Kidney epithelial cell (primary cell): ENCODE data around the gene TPM4. TPM values are rescaled to one million over a fixed set of nuclear protein-coding genes. Genes with fewer than 3 reads are reported as not detected.

Experiments used
- DNase-seq: peaks from one replicate; pipeline ENCODE4 v3.0.0-alpha.2; 2010; ENCODE audit warnings: low read depth
- H3K27me3 ChIP-seq: 2 replicates; pipeline ENCODE4 v1.6.0; 2011; ENCODE audit warnings: low read length; ENCODE audit not compliant: control insufficient read depth, insufficient read depth
- H3K36me3 ChIP-seq: 2 replicates; pipeline ENCODE4 v1.5.1; 2011; ENCODE audit warnings: low read length; ENCODE audit not compliant: control insufficient read depth, insufficient read depth
- H3K4me3 ChIP-seq: 2 replicates; pipeline ENCODE4 v1.5.1; 2011; ENCODE audit warnings: low read depth, mild to moderate bottlenecking, control low read depth, low read length
- CTCF ChIP-seq: IDR thresholded peaks from 2 replicates; pipeline ENCODE4 v1.5.1; 2011; ENCODE audit warnings: mild to moderate bottlenecking, moderate library complexity, low read length, control low read depth, inconsistent platforms; ENCODE audit not compliant: insufficient read depth, poor library complexity, severe bottlenecking
- total RNA-seq: library from RNA; depleted of rRNA; stranded (reverse); fragments of >200 nt; gene quantifications from 2 replicates; pipeline ENCODE4 v1.2.3, GENCODE V29; 2015

TPM4 gene
- total RNA-seq, 1 donor from 2014 or later = 873 TPM

- no peaks in the 10 kb centered on the region for H3K36me3 ChIP-seq
- DNase-seq = peak; percentile 38
- no peak within 1 kb of the TSS for H3K4me3 ChIP-seq
- TF ChIP-seq CTCF = no peak
- H3K27me3 ChIP-seq = no peaks in the 10 kb centered on the region
Measured at GRCh38 chr19:16143399-16144215, 67.3 kb downstream of the TPM4 start, which contains the start of gene HSH2D. Gene HSH2D, plus strand, starts transcription at chr19:16143685. Its CDS starts 5,066 bp downstream, at chr19:16148751.

GRCh38 chr19:16144216-16144581 is 67.9 kb downstream of the TPM4 start:
- Histone ChIP-seq H3K4me3 (no peak overlapping the region), H3K27me3 (no peaks in the 10 kb centered on the region), H3K36me3 (no peaks in the 10 kb centered on the region)
- no peak for TF ChIP-seq CTCF
- DNase-seq = no peak

- no peak for TF ChIP-seq CTCF
- H3K4me3 ChIP-seq = no peak overlapping the region
Measured at GRCh38 chr19:16146112-16146511, 69.8 kb downstream of the TPM4 start.

GRCh38 chr19:16148443-16149229 is 72.3 kb downstream of the TPM4 start:
- DNase-seq = no peak
- no peak overlapping the region for H3K4me3 ChIP-seq
- H3K36me3 ChIP-seq = no peaks in the 10 kb centered on the region
- H3K27me3 ChIP-seq = no peaks in the 10 kb centered on the region
- TF ChIP-seq CTCF = no peak

More at GRCh38 chr19:16146112-16146511, 69.8 kb downstream of the TPM4 start:
- no peak for DNase-seq
- Histone ChIP-seq H3K27me3 (no peaks in the 10 kb centered on the region), H3K36me3 (no peaks in the 10 kb centered on the region)

Other genes starting within 250 kb of the TPM4 start
- not detected in 2 replicates for gene CYP4F2, start 178.4 kb upstream of the TPM4 start, total RNA-seq
- 0.38 TPM in 1 of 2 replicates, not detected in the other for gene CYP4F11, start 142.0 kb upstream of the TPM4 start, total RNA-seq
- not detected in 2 replicates for gene OR10H4, start 127.5 kb upstream of the TPM4 start, total RNA-seq
- gene RAB8A, start 35.4 kb downstream of the TPM4 start, total RNA-seq = 43.3 and 52.9 TPM in 2 replicates
- gene HSH2D, start 67.2 kb downstream of the TPM4 start, total RNA-seq = 0.46 and 1.8 TPM in 2 replicates
- not detected in 2 replicates for gene CIB3, start 97.0 kb downstream of the TPM4 start, total RNA-seq
- gene FAM32A, start 108.9 kb downstream of the TPM4 start, total RNA-seq = 121 and 145 TPM in 2 replicates
- gene AP1M1, start 121.4 kb downstream of the TPM4 start, total RNA-seq = 96.2 and 98.9 TPM in 2 replicates
- gene KLF2, start 248.3 kb downstream of the TPM4 start, total RNA-seq = 0.67 and 1.9 TPM in 2 replicates